Measurements from ENCODE around the gene PIK3C2G. TPM values are rescaled to one million over a fixed set of nuclear protein-coding genes. Genes with fewer than 3 reads are reported as not detected.

The PIK3C2G gene
- total RNA-seq, 1 donor from 2014 or later = not detected

GRCh38 chr12:18439541-18439940 lies 178.2 kb downstream of the PIK3C2G start:
- H3K27me3 ChIP-seq = no peaks in the 10 kb centered on the region
- no peak for TF ChIP-seq CTCF (IDR thresholded peaks at IDR 0.05)

GRCh38 chr12:18443768-18444437 lies 182.6 kb downstream of the PIK3C2G start:
- no peak for DNase-seq (ENCODE audit: low spot score in 2 of 2)
- intact Hi-C loops (cut with DNase I) = no loop called here
- H3K27me3 ChIP-seq = no peaks in the 10 kb centered on the region
- H3K36me3 ChIP-seq = no peaks in the 10 kb centered on the region
- no peak overlapping the region for H3K4me3 ChIP-seq
- H3K27ac ChIP-seq = no peak overlapping the region
- no peak for TF ChIP-seq CTCF (IDR thresholded peaks at IDR 0.05)
- H3K4me1 ChIP-seq = no peaks in the 10 kb centered on the region
- H3K9me3 ChIP-seq = no peaks in the 10 kb centered on the region

More at GRCh38 chr12:18439541-18439940, 178.2 kb downstream of the PIK3C2G start:
- H3K4me1 ChIP-seq = no peaks in the 10 kb centered on the region
- intact Hi-C loops (cut with DNase I) = no loop called here
- H3K9me3 ChIP-seq = no peaks in the 10 kb centered on the region
- DNase-seq (ENCODE audit: low spot score in 2 of 2) = no peak
- H3K4me3 ChIP-seq = no peak overlapping the region
- H3K36me3 ChIP-seq = no peaks in the 10 kb centered on the region
- no peak overlapping the region for H3K27ac ChIP-seq

- Histone ChIP-seq H3K27ac (no peak overlapping the region), H3K4me3 (no peak overlapping the region), H3K9me3 (no peaks in the 10 kb centered on the region), H3K27me3 (no peaks in the 10 kb centered on the region), H3K4me1 (no peaks in the 10 kb centered on the region), H3K36me3 (no peaks in the 10 kb centered on the region)
- intact Hi-C loops (cut with DNase I) = no loop called here
- no peak for TF ChIP-seq CTCF (IDR thresholded peaks at IDR 0.05)
- no peak for DNase-seq (ENCODE audit: low spot score in 2 of 2)
These were observed 184.8 kb downstream of the PIK3C2G start for GRCh38 chr12:18446061-18446644.

GRCh38 chr12:18454330-18454729 lies 193.0 kb downstream of the PIK3C2G start:
- intact Hi-C loops (cut with DNase I) = no loop called here
- TF ChIP-seq CTCF (IDR thresholded peaks at IDR 0.05) = no peak
- Histone ChIP-seq H3K4me1 (no peaks in the 10 kb centered on the region), H3K36me3 (no peaks in the 10 kb centered on the region), H3K4me3 (no peak overlapping the region), H3K9me3 (no peaks in the 10 kb centered on the region), H3K27me3 (no peaks in the 10 kb centered on the region), H3K27ac (no peak overlapping the region)
- DNase-seq (ENCODE audit: low spot score in 2 of 2) = no peak

- DNase-seq (ENCODE audit: low spot score in 2 of 2) = no peak
- Histone ChIP-seq H3K4me1 (no peaks in the 10 kb centered on the region), H3K4me3 (no peak overlapping the region), H3K27ac (no peak overlapping the region), H3K27me3 (no peaks in the 10 kb centered on the region), H3K9me3 (no peaks in the 10 kb centered on the region), H3K36me3 (no peaks in the 10 kb centered on the region)
- intact Hi-C loops (cut with DNase I) = no loop called here
- no peak for TF ChIP-seq CTCF (IDR thresholded peaks at IDR 0.05)
These were observed 195.0 kb downstream of the PIK3C2G start for GRCh38 chr12:18456344-18456743.
